Mesendoderm (in vitro differentiated cells): ENCODE results near the gene DNAJC3.
"Not testable (repeated sequence)": the region's sequence is repeated elsewhere in the genome, so short reads cannot be mapped to it uniquely, and the experiment has no call there.

ENCODE experiments used
- DNase-seq: peaks from one replicate; pipeline ENCODE4 v3.0.0; 2013
- H2AK5ac ChIP-seq: 2 replicates; pipeline ENCODE4 v1.6.1; 2013; ENCODE audit warnings: low read length, inconsistent platforms
- H2BK120ac ChIP-seq: 2 replicates; pipeline ENCODE4 v1.6.1; 2013; ENCODE audit warnings: low read depth, mild to moderate bottlenecking, low read length, moderate library complexity, mixed read lengths
- H2BK15ac ChIP-seq: replicated peaks from 2 replicates; pipeline ENCODE4 v1.6.1; 2013; ENCODE audit warnings: low read depth, mild to moderate bottlenecking, moderate library complexity
- H2BK5ac ChIP-seq: 2 replicates; pipeline ENCODE4 v1.6.1; 2013; ENCODE audit warnings: low read length, inconsistent platforms
- H3K18ac ChIP-seq: 2 replicates; pipeline ENCODE4 v1.6.1; 2013; ENCODE audit warnings: mild to moderate bottlenecking, low read length, mixed read lengths
- H3K23ac ChIP-seq: one replicate; pipeline ENCODE4 v1.6.1; 2013; ENCODE audit warnings: low read length
- H3K27ac ChIP-seq: 2 replicates; pipeline ENCODE4 v1.5.1; 2013; ENCODE audit warnings: low read depth, mild to moderate bottlenecking, inconsistent platforms, low read length, moderate library complexity
- H3K27me3 ChIP-seq: 2 replicates; pipeline ENCODE4 v1.6.1; 2013; ENCODE audit warnings: low read length, control low read depth, mild to moderate bottlenecking, inconsistent platforms; ENCODE audit not compliant: insufficient read depth, poor library complexity
- H3K36me3 ChIP-seq: 2 replicates; pipeline ENCODE4 v1.6.1; 2013; ENCODE audit warnings: low read length, inconsistent platforms; ENCODE audit not compliant: control insufficient read depth, insufficient read depth
- H3K4ac ChIP-seq: one replicate; pipeline ENCODE4 v1.6.1; 2013; ENCODE audit warnings: low read depth, mild to moderate bottlenecking, low read length, moderate library complexity
- H3K4me1 ChIP-seq: 2 replicates; pipeline ENCODE4 v1.6.1; 2013; ENCODE audit warnings: low read depth, low read length, inconsistent platforms; ENCODE audit not compliant: control insufficient read depth
- H3K4me2 ChIP-seq: 2 replicates; pipeline ENCODE4 v1.6.1; 2013; ENCODE audit warnings: low read length
- H3K4me3 ChIP-seq: 2 replicates; pipeline ENCODE4 v1.5.1; 2013; ENCODE audit warnings: mild to moderate bottlenecking, low read length
- H3K56ac ChIP-seq: one replicate; pipeline ENCODE4 v1.6.1; 2013; ENCODE audit warnings: low read length
- H3K79me1 ChIP-seq: 2 replicates; pipeline ENCODE4 v1.6.1; 2013; ENCODE audit warnings: low read length, inconsistent platforms
- H3K79me2 ChIP-seq: 2 replicates; pipeline ENCODE4 v1.6.1; 2013; ENCODE audit warnings: mild to moderate bottlenecking, low read length; ENCODE audit not compliant: control insufficient read depth, insufficient read depth
- H3K9ac ChIP-seq: 2 replicates; pipeline ENCODE4 v1.6.1; 2013; ENCODE audit warnings: low read length, inconsistent platforms
- H4K5ac ChIP-seq: one replicate; pipeline ENCODE4 v1.6.1; 2013; ENCODE audit warnings: low read length
- H4K8ac ChIP-seq: one replicate; pipeline ENCODE4 v1.6.1; 2013; ENCODE audit warnings: low read depth, mild to moderate bottlenecking, control low read depth, low read length, moderate library complexity
- WGBS: extraction: QIAGEN DNeasy Blood & Tissue Kit; methylation state at CpG from one replicate; pipeline ENCODE4 v1.1.7; 2013; ENCODE audit warnings: low lambda C conversion rate, missing lambda C conversion rate; ENCODE audit not compliant: insufficient coverage; ENCODE audit errors: extremely low coverage; 5-methylcytosine and 5-hydroxymethylcytosine counted together

The DNAJC3 gene

GRCh38 chr13:95684960-95685359 is 8.0 kb downstream of the DNAJC3 start:
- H3K4me3 ChIP-seq, H2BK15ac ChIP-seq, H2BK5ac ChIP-seq, H2AK5ac ChIP-seq, H3K4me2 ChIP-seq, DNase-seq, H3K9ac ChIP-seq, H3K36me3 ChIP-seq, H3K23ac ChIP-seq, H3K27me3 ChIP-seq, H3K56ac ChIP-seq, H3K18ac ChIP-seq, H2BK120ac ChIP-seq, H4K8ac ChIP-seq, H4K5ac ChIP-seq, H3K27ac ChIP-seq, H3K4me1 ChIP-seq, H3K4ac ChIP-seq: not testable (repeated sequence)
- Histone ChIP-seq H3K79me2 (peaks cover 26% of the 10 kb centered on the region), H3K79me1 (peaks cover 12% of the 10 kb centered on the region)
- WGBS: no CpG with 5 or more reads among the region's 5 CpGs

- H2BK5ac ChIP-seq: no peak overlapping the region
- H3K27ac ChIP-seq: no peak overlapping the region
- DNase-seq: no peak
- no peak overlapping the region for H2BK120ac ChIP-seq
- no peak overlapping the region for H3K9ac ChIP-seq
- no peak overlapping the region for H4K8ac ChIP-seq
- no peak overlapping the region for H3K23ac ChIP-seq
- no peak overlapping the region for H3K18ac ChIP-seq
- H3K36me3 ChIP-seq: no peaks in the 10 kb centered on the region
- peaks cover 7% of the 10 kb centered on the region for H3K79me1 ChIP-seq
- H3K4ac ChIP-seq: no peak overlapping the region
- no CpG with 5 or more reads among the region's 3 CpGs for WGBS
- H2BK15ac ChIP-seq: no peak overlapping the region
- no peak overlapping the region for H3K4me3 ChIP-seq
- no peaks in the 10 kb centered on the region for H3K27me3 ChIP-seq
- H4K5ac ChIP-seq: no peak overlapping the region
- peaks cover 21% of the 10 kb centered on the region for H3K79me2 ChIP-seq
- H3K4me2 ChIP-seq: no peak overlapping the region
- no peak overlapping the region for H3K56ac ChIP-seq
- H3K4me1 ChIP-seq: no peaks in the 10 kb centered on the region
- no peak overlapping the region for H2AK5ac ChIP-seq
These were observed 12.6 kb downstream of the DNAJC3 start for GRCh38 chr13:95689582-95689926.

GRCh38 chr13:95690986-95691385 is 14.0 kb downstream of the DNAJC3 start:
- peaks cover 16% of the 10 kb centered on the region for H3K79me2 ChIP-seq
- H3K4me3 ChIP-seq, H3K18ac ChIP-seq, H3K4me1 ChIP-seq, H4K5ac ChIP-seq, H3K4me2 ChIP-seq, H3K56ac ChIP-seq, H2BK15ac ChIP-seq, H3K27me3 ChIP-seq, H4K8ac ChIP-seq, H3K27ac ChIP-seq, H2BK120ac ChIP-seq, H2AK5ac ChIP-seq, H3K9ac ChIP-seq, H3K23ac ChIP-seq, H3K36me3 ChIP-seq, H2BK5ac ChIP-seq, H3K4ac ChIP-seq, DNase-seq, H3K79me1 ChIP-seq: not testable (repeated sequence)
- no CpG with 5 or more reads among the region's 28 CpGs for WGBS

DNA sequence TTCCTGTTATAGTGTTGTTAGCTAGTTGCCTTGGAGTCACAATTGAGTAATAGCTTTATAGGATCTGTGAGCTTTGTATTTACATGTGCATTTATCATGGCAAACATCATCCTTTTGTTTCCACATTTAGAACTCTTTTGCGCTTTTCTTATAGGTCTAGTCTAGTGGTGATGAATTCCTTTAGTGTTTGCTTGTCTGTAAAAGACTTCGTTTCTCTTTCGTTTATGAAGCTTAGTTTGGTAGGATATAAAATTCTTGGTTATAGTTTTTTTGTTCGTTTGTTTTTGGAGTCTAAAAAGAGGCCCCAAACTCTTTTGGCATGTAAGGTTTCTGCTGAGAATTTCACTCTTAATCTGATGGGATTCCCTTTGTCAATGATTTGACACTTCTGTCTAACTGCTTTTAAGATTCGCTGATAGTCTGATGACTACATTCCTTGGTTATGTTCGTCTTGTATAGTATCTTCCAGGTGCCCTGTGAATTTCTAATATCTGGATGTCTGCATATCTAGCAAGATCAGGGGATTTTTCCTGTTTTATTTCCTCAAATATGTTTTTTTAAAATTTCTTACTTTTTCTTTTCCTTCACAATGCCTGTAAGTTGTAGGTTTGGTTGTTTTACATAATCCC is 20.2 kb downstream of the DNAJC3 start:
- Histone ChIP-seq H3K9ac (no peak overlapping the region), H3K4me3 (no peak overlapping the region), H2BK120ac (no peak overlapping the region), H3K36me3 (no peaks in the 10 kb centered on the region), H3K56ac (no peak overlapping the region), H3K18ac (no peak overlapping the region), H2AK5ac (no peak overlapping the region), H4K5ac (no peak overlapping the region), H4K8ac (no peak overlapping the region), H3K27me3 (no peaks in the 10 kb centered on the region), H2BK5ac (no peak overlapping the region), H3K79me2 (peaks cover 8% of the 10 kb centered on the region), H3K23ac (no peak overlapping the region), H3K4me1 (no peaks in the 10 kb centered on the region), H3K79me1 (peaks cover 12% of the 10 kb centered on the region), H3K27ac (no peak overlapping the region), H2BK15ac (no peak overlapping the region), H3K4ac (no peak overlapping the region), H3K4me2 (no peak overlapping the region)
- WGBS: no CpG with 5 or more reads among the region's 6 CpGs
- no peak for DNase-seq

DNA sequence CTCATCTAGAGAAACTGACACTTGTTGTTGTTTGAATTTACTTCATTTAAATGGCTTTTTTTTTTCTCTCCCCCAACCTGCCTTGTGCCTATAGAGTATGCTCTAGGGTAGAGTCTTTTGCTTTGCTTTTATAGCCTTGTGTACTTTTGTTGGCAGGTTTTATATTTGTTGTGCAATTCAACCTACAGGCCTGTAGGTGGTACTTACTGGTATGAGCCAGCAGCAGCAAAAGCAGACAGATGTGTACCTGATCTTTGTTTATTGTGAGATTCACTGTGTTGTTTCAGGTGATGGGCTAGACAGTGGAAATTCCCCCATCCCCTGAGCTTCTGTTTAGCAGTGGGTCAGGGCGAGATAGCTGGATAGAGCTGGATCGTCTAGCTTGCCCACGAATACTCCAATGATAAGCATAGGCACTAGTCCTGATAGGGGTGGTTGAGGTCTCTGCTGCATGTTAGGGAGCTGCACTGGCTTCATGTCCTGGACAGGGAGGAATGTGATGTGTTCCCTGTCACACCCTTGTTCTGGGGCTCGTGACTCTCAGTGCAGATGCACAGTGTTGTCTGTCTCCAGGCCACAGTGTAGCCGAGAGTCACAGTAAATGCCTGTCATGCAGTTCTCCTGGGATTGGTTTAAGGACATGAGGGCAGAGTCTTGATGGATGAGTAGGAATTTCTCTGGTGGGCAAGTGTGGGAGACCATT is 21.3 kb downstream of the DNAJC3 start:
- Histone ChIP-seq H3K56ac (peak overlapping the region; percentile 11), H3K27ac (no peak overlapping the region), H3K4ac (no peak overlapping the region), H3K9ac (no peak overlapping the region), H2BK120ac (no peak overlapping the region), H2BK15ac (no peak overlapping the region), H4K8ac (no peak overlapping the region), H2AK5ac (no peak overlapping the region), H3K4me2 (no peak overlapping the region), H3K79me1 (peaks cover 12% of the 10 kb centered on the region), H3K36me3 (no peaks in the 10 kb centered on the region), H4K5ac (no peak overlapping the region), H3K4me1 (no peaks in the 10 kb centered on the region), H3K23ac (no peak overlapping the region), H2BK5ac (no peak overlapping the region), H3K4me3 (no peak overlapping the region), H3K27me3 (no peaks in the 10 kb centered on the region), H3K18ac (no peak overlapping the region), H3K79me2 (peaks cover 8% of the 10 kb centered on the region)
- DNase-seq: peak; percentile 41
- WGBS: no CpG with 5 or more reads among the region's 5 CpGs

- Histone ChIP-seq H3K79me2 (peaks cover 4% of the 10 kb centered on the region), H3K56ac (no peak overlapping the region), H3K4me3 (no peak overlapping the region), H2BK15ac (no peak overlapping the region), H4K5ac (no peak overlapping the region), H3K4me1 (no peaks in the 10 kb centered on the region), H3K4me2 (no peak overlapping the region), H4K8ac (no peak overlapping the region), H3K27ac (no peak overlapping the region), H3K79me1 (peaks cover 21% of the 10 kb centered on the region), H3K27me3 (no peaks in the 10 kb centered on the region), H3K18ac (no peak overlapping the region), H3K9ac (no peak overlapping the region), H2BK5ac (no peak overlapping the region), H3K23ac (no peak overlapping the region), H2AK5ac (no peak overlapping the region), H3K4ac (no peak overlapping the region), H2BK120ac (no peak overlapping the region), H3K36me3 (no peaks in the 10 kb centered on the region)
- DNase-seq: no peak
- WGBS: no CpG with 5 or more reads among the region's 2 CpGs
These were observed 26.6 kb downstream of the DNAJC3 start for GRCh38 chr13:95703576-95703975.
